Measurements from ENCODE around the gene HACD3. TPM values are rescaled to one million over a fixed set of nuclear protein-coding genes. Genes with fewer than 3 reads are reported as not detected.

HACD3 gene, protein sequence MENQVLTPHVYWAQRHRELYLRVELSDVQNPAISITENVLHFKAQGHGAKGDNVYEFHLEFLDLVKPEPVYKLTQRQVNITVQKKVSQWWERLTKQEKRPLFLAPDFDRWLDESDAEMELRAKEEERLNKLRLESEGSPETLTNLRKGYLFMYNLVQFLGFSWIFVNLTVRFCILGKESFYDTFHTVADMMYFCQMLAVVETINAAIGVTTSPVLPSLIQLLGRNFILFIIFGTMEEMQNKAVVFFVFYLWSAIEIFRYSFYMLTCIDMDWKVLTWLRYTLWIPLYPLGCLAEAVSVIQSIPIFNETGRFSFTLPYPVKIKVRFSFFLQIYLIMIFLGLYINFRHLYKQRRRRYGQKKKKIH
- total RNA-seq, result 10 to 100 TPM; 23.3 to 45.0 TPM

DNA sequence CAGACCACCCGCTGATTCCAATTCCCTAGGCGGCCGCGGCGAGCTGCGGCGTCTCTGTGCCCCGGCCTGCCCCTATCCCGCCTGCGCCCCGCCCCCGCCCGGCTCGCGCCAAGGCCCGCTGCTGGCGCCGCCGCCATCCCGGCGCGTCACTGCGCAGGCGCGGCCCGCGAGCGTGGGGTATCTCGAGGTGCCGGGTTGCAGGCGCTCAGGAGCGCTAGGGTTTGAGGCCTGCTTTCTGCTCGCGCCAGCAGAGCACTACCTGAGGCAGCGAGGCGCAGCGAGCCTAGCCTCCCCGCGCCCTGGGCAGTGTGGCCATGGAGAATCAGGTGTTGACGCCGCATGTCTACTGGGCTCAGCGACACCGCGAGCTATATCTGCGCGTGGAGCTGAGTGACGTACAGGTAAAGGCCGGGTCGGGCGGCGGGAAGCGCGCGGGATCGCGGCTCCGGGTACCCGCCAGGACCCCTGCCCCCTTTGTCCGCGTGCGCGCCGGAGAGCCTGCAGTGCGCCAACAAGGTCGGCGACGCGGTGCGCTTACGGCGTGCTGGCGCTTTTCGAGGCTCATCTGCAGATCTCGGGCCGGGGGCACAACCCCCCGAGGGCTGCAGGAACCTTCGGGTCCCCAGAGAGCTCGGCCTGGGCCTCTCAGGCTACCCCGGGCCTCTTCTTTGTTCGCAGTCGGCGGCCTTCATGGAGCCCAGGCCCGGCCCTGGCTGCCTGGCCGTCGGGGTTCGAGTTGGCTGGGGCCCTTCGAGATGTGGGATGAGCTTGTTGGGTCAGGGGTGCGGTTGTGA is at the start of gene HACD3:
HACD3 (plus strand) TSS at position 146 of the 794 bp plus-strand sequence; CDS start at position 315, 169 bp downstream.
- no peaks in the 10 kb centered on the region for H3K36me3 Mint-ChIP-seq
- DNase-seq (ENCODE audit: low spot score in 2 of 2) (peak; percentile 89 to 97), ATAC-seq (peak; percentile 96 to 97)
- peak within 1 kb of the TSS; percentile 34 to 87 for H3K27ac Mint-ChIP-seq
- no peaks in the 10 kb centered on the region for H3K9me3 Mint-ChIP-seq

DNA sequence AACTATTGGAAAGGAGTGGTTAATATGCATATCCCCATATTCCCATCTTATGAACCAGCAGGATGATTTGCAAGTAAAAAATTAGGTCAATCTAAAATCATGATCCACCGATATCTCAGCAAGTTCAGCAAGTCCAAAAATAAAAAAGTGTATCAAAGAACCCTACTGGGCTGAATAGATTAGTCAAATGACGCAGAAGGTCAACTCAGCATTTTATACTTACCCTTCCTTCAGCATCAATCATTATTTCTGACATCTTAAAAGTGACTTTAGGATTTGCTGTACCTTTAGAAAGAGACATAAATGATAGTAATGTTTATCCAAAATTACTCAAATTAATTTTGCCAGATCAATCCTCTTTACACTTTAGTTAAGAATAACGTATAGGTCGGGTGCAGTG is 45.4 kb upstream of the HACD3 start:
- H3K27ac Mint-ChIP-seq, result no peak overlapping the region
- no peak for DNase-seq (ENCODE audit: low spot score in 2 of 2)
- peaks cover 0 to 3% of the 10 kb centered on the region in 2 donors for H3K36me3 Mint-ChIP-seq
- ATAC-seq, result no peak
- H3K9me3 Mint-ChIP-seq, result no peaks in the 10 kb centered on the region

DNA sequence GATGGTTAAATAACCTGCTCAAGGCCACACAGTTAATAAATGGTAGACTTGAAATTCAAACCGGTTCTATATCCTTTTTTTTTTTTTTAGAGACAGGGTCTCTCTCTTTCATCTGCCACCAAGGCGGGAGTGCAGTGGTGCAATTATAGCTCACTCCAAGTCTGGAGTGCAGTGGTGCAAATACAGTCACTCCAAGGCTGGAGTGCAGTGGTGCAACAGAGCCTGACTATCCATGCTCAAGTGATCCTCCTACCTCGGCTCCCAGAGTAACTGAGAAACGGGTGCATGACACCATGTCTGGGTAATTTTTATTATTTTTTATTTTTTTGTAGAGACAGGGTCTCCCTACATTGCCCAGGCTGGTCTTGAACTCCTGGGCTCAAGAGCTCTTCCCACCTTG is 36.2 kb upstream of the HACD3 start:
- Mint-ChIP-seq H3K36me3 (peaks cover 0 to 2% of the 10 kb centered on the region in 2 donors), H3K27ac (no peak overlapping the region), H3K9me3 (no peaks in the 10 kb centered on the region)
- DNase-seq (ENCODE audit: low spot score in 2 of 2), result no peak
- no peak for ATAC-seq

DNA sequence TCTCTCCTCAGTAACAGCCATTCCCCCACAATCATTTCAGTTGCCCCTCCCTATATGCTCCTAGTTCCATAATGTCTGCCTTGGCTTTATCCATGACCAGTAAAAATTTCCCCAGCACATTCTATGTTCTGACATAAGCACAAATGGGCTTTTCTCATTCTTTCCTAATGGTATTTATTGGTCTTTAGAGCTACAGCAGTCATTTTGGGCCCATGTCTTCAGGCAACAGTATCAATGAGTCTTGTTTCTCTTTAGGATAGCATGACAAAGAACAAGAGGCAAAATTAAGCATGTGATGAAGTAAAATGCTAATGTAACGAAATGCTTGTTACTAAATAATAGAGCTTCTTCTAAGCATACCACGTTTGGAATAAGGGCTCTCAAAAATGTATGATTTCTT is 20.9 kb upstream of the HACD3 start:
- Mint-ChIP-seq H3K9me3 (no peaks in the 10 kb centered on the region), H3K36me3 (peaks cover 0 to 6% of the 10 kb centered on the region in 2 donors), H3K27ac (no peak overlapping the region)
- no peak for ATAC-seq
- no peak for DNase-seq (ENCODE audit: low spot score in 2 of 2)

DNA sequence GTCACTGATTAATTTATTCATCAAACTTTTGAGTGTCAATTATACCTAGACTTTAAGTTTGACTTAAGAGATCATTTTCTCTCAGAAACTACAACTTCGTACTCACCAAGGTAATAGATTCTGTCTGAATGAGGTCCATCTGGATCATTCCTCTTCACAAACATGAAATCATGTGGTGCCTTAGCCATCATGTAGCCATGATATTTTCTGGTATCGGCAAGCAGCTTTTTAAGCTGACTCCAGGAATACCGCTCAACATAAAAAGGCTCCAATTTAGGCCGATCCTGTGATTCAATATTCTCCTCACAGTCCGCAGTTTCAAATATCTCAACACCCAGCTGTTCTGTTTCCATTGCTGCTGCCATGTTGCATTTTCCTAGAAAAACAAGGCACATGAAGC is 18.1 kb upstream of the HACD3 start:
- ATAC-seq (no peak), DNase-seq (ENCODE audit: low spot score in 2 of 2) (no peak)
- no peak overlapping the region for H3K27ac Mint-ChIP-seq
- peaks cover 10 to 15% of the 10 kb centered on the region in 2 donors for H3K36me3 Mint-ChIP-seq
- H3K9me3 Mint-ChIP-seq, result no peaks in the 10 kb centered on the region

DNA sequence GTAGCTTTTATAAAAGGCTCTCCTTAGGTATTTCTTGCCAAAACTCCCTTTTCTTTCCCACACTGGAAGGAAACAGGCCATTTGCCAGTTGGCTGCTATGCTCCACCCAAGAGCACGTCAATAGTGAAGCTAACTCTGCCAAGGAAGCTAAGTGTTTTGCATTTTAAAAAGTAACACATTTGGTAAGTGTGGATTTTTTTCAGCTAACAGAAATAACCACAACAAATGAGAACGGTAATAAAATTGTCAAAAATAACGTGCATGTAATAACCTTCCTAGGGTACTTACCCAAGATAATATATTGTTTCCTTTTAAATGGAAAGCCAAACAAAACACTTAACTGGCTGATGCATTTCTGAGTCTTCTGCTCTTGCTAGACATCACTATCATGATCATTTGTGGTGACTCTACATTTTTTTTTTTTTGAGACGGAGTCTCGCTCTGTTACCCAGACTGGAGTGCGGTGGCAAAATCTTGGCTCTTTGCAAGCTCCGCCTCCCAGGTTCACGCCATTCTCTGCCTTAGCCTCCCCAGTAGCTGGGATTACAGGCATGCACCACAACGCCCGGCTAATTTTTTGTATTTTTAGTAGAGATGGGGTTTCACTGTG is 17.4 kb upstream of the HACD3 start:
- peak overlapping the region in 1 of 2 donors; percentile 68 for H3K27ac Mint-ChIP-seq
- H3K36me3 Mint-ChIP-seq, result peaks cover 10 to 15% of the 10 kb centered on the region in 2 donors
- ATAC-seq, result no peak
- H3K9me3 Mint-ChIP-seq, result no peaks in the 10 kb centered on the region
- no peak for DNase-seq (ENCODE audit: low spot score in 2 of 2)

DNA sequence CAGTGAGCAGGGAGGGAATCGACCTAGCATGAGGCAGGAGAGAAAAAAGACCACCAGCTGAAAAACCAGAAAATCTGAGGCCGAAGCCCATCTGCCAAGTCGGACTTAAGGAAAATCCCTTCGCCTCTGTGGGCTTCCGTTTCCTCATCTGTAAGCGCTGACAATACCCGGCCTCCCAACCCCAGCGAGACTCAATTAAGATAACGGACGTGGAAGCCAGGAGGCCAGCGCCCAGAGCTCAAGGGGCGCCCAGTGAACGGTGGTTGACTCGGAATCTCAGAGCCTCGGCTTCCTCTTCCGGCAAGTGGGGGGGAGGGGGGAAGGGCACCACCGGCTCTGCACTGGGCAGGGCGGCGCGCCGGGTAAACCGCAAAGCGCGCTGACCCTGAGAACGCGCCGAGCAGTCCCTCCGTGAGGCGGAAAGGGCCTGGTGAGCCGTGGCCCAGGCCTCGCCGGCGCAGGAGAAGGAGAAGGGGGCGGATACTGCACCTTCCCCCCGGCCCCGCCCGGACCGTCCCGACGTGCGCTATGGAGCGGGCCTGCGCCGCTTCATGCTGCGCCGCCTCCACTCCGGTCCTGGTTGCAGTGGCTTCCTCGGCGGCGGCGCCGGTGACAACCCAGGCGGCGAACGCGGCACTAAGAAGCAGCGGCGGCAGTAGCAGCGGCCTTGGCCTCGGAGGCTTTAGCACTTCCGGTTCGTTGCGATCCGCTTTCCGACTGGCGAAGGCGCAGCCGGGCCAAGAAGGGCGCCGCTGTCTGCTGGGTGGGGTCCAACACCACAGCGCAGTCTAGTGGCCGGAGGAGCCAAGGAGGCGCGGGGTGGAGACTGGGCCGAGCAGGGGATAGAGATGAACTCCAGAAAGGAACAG is 13.0 kb upstream of the HACD3 start, which contains the start of gene DPP8:
DPP8 (minus strand) TSS at position 693 of the 869 bp plus-strand sequence. CDS start 5,136 bp downstream, outside the sequence.
- Mint-ChIP-seq H3K27ac (peak within 1 kb of the TSS; percentile 93 to 99), H3K36me3 (peaks cover 9 to 10% of the 10 kb centered on the region in 2 donors), H3K9me3 (no peaks in the 10 kb centered on the region)
- ATAC-seq, result peak; percentile 96 to 97
- peak; percentile 93 to 95 for DNase-seq (ENCODE audit: low spot score in 2 of 2)

DNA sequence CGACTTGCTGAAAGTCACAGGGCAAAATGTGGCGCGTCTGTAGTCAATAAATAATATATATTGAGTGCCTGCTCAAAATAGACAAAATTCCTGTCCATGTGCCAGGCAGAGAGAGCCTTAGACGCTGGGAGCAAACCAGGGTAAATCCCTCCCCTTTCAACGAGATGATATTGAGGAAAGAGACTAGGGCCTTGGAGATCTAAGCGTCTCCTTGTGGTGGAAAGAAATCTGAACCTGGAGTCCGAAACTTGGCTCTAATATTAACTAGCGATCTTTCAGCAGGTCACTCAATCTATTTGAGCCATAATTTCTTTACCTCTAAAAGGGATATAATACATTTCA is 12.4 kb upstream of the HACD3 start:
- Mint-ChIP-seq H3K27ac (peak overlapping the region in 1 of 2 donors; percentile 99), H3K9me3 (no peaks in the 10 kb centered on the region), H3K36me3 (peaks cover 9 to 10% of the 10 kb centered on the region in 2 donors)
- ATAC-seq (peak; percentile 8 to 20), DNase-seq (ENCODE audit: low spot score in 2 of 2) (no peak)

DNA sequence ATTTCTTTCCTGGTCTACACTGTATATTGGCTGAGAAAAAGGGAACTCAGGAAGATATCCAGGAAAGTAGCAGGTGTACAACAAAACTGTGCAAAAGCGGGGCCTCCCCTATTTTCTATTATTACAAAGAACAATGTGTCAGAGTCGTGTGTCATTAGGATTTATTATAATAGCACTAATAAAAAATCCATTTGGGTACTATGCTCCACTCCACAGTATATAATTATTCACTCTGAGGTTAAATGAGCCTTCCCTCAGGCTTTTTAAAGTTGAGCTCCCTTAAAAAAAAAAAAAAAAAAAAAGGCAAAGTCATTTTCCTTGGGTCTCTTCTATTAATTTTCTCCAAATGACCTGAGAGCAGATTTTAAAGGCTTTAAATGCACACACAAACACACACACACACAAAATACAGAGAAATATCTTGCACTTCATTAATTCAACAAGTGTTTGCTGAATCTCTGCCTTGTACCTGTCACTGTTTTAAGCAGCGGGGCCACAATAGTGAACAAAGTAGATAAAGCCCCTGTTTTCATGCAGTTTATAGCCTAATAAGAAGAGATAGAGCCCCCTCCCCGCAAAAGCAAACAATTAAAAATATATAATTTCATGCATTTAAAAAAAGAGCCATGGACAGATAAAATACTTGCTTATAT is 11.5 kb upstream of the HACD3 start:
- Mint-ChIP-seq H3K36me3 (peaks cover 9 to 10% of the 10 kb centered on the region in 2 donors), H3K9me3 (no peaks in the 10 kb centered on the region), H3K27ac (no peak overlapping the region)
- ATAC-seq (no peak), DNase-seq (ENCODE audit: low spot score in 2 of 2) (no peak)

DNA sequence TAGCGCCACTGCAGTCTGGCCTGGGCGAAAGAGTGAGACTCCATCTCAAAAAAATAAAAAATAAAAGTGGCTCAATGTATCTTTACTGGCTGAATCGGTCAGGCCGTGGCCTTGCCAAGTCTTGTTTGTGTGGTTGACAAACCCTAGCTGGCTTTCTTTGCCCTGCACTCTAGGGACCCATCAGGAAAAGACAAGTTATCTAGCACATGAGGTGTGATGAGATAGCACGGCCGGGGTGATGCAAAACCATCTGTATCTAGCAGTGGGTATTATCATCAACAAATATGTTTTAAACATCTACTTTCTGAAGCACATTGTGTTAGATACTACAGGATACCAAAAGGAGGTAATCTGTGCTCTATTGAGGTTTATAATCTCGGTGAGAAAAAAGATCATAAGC is 8.9 kb upstream of the HACD3 start:
- Mint-ChIP-seq H3K27ac (no peak overlapping the region), H3K36me3 (peaks cover 7% of the 10 kb centered on the region in 2 donors), H3K9me3 (no peaks in the 10 kb centered on the region)
- DNase-seq (ENCODE audit: low spot score in 2 of 2) (no peak), ATAC-seq (no peak)

DNA sequence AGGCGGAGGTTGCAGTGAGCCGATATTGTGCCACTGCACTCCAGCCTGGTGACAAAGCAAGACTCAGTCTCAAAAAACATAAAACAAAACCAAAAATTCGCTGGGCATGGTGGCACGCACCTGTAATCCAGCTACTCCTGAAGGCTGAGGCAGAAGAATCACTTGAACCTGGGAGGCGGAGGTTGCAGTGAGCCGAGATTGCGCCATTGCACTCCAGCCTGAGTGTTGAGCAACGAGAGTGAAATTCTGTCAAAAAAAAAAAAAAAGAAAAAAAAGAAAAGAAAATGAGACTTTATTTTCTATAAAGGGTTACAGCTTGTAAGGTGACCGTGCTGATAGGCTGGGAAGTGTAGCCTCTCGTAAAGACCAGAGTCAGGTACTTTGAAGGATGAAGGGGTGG is 6.0 kb upstream of the HACD3 start:
- DNase-seq (ENCODE audit: low spot score in 2 of 2), result no peak
- no peak for ATAC-seq
- H3K36me3 Mint-ChIP-seq, result no peaks in the 10 kb centered on the region
- no peak overlapping the region for H3K27ac Mint-ChIP-seq
- H3K9me3 Mint-ChIP-seq, result no peaks in the 10 kb centered on the region

DNA sequence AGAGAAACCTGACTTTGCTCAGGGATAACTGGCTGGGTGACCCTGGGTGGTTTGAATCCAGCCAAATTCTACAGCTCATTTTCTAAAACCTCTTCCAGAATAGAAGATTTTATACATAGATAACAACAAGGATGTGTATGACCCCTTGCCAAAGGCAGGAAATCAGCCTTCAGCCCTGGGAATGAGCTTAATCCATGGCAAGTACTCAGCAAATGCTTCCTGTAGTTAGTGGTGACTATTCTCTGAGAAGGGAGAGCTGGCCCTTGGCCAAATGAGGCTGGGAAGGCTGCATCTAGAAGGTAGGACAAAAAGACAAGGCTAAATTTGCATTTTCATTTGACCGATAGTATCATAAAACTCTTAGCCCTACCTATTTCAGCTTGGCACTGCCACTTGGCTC is 4.6 kb upstream of the HACD3 start:
- no peak for ATAC-seq
- no peaks in the 10 kb centered on the region for H3K36me3 Mint-ChIP-seq

DNA sequence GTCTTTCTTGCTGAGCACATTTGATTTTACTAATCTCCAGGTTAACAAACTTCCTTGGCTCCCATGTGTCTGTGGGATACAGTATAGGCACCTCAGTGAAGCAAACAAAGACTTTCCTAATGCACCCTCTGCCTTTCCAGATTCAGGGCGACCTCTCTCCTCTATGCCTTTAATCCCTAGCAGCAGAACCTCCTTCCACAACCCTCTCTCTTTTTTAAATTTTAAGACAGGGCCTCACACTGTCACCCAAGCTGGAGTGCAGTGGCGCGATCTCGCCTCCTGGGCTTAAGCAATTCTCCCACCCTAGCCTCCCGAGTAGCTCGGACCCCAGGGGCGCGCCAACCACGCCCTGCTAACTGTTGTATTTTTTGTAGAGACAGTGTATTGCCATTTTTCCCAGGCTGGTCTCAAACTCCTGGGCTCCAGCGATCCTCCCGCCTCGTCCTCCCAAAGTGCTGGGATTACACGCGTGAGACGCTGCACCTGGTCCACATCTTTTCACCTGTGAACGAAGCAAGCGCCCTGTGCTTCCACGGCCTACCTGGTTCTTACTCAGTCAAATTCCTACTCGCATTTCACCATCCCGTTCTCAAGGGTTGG is 1.7 kb upstream of the HACD3 start:
- no peaks in the 10 kb centered on the region for H3K36me3 Mint-ChIP-seq
- ATAC-seq, result no peak
- no peaks in the 10 kb centered on the region for H3K9me3 Mint-ChIP-seq
- DNase-seq (ENCODE audit: low spot score in 2 of 2), result no peak
- no peak overlapping the region for H3K27ac Mint-ChIP-seq

More for the DNA sequence above, 4.6 kb upstream of the HACD3 start:
- DNase-seq (ENCODE audit: low spot score in 2 of 2), result no peak
- H3K9me3 Mint-ChIP-seq, result no peaks in the 10 kb centered on the region
- no peak overlapping the region for H3K27ac Mint-ChIP-seq

DNA sequence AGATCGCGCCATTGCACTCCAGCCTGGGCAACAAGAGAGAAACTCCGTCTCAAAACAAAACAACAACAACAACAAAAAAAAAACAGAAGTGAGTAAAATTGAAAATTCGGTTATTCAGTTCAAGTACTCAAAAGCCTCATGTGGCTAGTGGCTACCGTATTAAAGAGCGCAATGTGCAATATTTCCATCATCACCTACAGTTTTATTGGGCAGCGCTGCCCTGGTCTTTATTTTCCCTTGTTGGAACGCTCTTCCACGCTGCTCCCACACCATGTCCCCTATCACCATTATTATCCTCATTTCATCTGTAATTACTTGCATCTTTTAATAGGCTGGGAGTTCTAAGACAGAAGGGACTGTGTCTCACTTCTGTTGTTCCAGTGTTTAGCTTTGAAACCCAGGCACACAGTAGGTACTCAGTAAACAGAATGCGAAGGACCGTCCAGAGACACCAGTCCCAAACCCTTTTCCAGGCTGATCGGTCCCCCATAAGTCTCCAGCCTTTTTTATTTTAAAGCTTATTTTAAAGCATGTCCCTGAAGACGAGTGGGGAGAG is 423 bp upstream of the HACD3 start:
- Mint-ChIP-seq H3K9me3 (no peaks in the 10 kb centered on the region), H3K27ac (peak overlapping the region in 1 of 2 donors; percentile 87), H3K36me3 (no peaks in the 10 kb centered on the region)
- ATAC-seq, result peak; percentile 16 to 23
- no peak for DNase-seq (ENCODE audit: low spot score in 2 of 2)

DNA sequence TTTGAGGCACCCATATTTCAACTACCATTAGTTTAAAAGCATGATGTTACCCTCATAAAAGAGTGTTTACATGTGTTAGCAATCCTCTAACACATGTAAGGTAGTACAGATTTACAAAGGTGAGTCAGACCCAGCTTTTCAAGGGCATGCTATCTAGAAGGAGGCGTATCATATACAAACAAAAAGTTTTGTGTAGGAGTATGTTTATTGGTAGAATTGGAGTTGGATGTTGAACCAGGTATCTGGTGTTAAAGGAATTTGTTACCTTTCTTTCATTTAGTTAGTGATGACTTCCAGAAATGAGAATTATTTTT is 2.4 kb downstream of the HACD3 start:
- Mint-ChIP-seq H3K36me3 (no peaks in the 10 kb centered on the region), H3K27ac (no peak overlapping the region), H3K9me3 (no peaks in the 10 kb centered on the region)
- no peak for DNase-seq (ENCODE audit: low spot score in 2 of 2)
- ATAC-seq, result peak in 1 of 2 donors; percentile 51
